GM23338 (cell line): ENCODE data around the gene DGKB.

Source experiments
- CREB1 ChIP-seq: fragments of 250-450 bp; sonication (Bioruptor Pico); IDR thresholded peaks from 2 replicates; pipeline ENCODE4 v1.5.0; 2020; ENCODE audit warnings: low read depth, mild to moderate bottlenecking, moderate library complexity
- CTCF ChIP-seq, 2 experiments: fragments of 200-600 bp in 1 of 2; sonication (generic) in 1 of 2; conservative IDR thresholded peaks; 2 replicates each; pipeline versions ENCODE4 v1.5.1 to v1.6.1; 2016 to 2017; ENCODE audit warnings: antibody characterized with exemption in 2 of 2, low read depth in 2 of 2, mild to moderate bottlenecking in 2 of 2, moderate library complexity in 1 of 2
- ETS1 ChIP-seq: IDR thresholded peaks from 2 replicates; pipeline ENCODE4 v1.6.1; 2016; ENCODE audit warnings: antibody characterized with exemption
- EZH2 ChIP-seq: fragments of 200-600 bp; sonication (generic); IDR thresholded peaks from one replicate; pipeline ENCODE4 v1.8.0; 2017; ENCODE audit warnings: antibody characterized with exemption, mild to moderate bottlenecking, low read depth; ENCODE audit not compliant: unreplicated experiment
- EZH2phosphoT487 ChIP-seq: fragments of 200-600 bp; sonication (generic); IDR thresholded peaks from one replicate; pipeline ENCODE4 v1.8.1; 2018; ENCODE audit warnings: antibody characterized with exemption; ENCODE audit not compliant: unreplicated experiment
- JUNB ChIP-seq: IDR thresholded peaks from one replicate; pipeline ENCODE4 v1.6.1; 2016; ENCODE audit warnings: antibody characterized with exemption; ENCODE audit not compliant: unreplicated experiment
- POLR2AphosphoS5 ChIP-seq: IDR thresholded peaks from 2 replicates; pipeline ENCODE4 v1.6.1; 2016; ENCODE audit warnings: antibody characterized with exemption, low read depth
- REST ChIP-seq: IDR thresholded peaks from one replicate; pipeline ENCODE4 v1.6.1; 2018; ENCODE audit warnings: antibody characterized with exemption; ENCODE audit not compliant: unreplicated experiment
- STAT1 ChIP-seq: IDR thresholded peaks from one replicate; pipeline ENCODE4 v1.6.1; 2016; ENCODE audit warnings: antibody characterized with exemption; ENCODE audit not compliant: unreplicated experiment
- ZNF114 ChIP-seq: fragments of 250-450 bp; sonication (Bioruptor Pico); IDR thresholded peaks from 2 replicates; pipeline ENCODE4 v1.5.0; 2020; ENCODE audit warnings: mild to moderate bottlenecking, moderate library complexity
- ZNF331 ChIP-seq: fragments of 250-450 bp; sonication (Bioruptor Pico); IDR thresholded peaks from 2 replicates; pipeline ENCODE4 v1.5.0; 2020; ENCODE audit warnings: low read depth, mild to moderate bottlenecking, moderate library complexity

GRCh38 chr7:14842523-14842922, 60.0 kb downstream of the DGKB start:
- TF ChIP-seq CTCF (conservative IDR thresholded peaks at IDR 0.05; ENCODE audit: low read depth in 2 of 2) (no peak), POLR2AphosphoS5 (no peak), EZH2 (no peak), JUNB (no peak), REST (no peak), STAT1 (no peak), CREB1 (CRISPR knock-in tag) (no peak), EZH2phosphoT487 (no peak), ZNF114 (no peak), ETS1 (no peak), ZNF331 (CRISPR knock-in tag) (no peak)
